ENCODE data around the gene OSCP1.

The OSCP1 gene

DNA sequence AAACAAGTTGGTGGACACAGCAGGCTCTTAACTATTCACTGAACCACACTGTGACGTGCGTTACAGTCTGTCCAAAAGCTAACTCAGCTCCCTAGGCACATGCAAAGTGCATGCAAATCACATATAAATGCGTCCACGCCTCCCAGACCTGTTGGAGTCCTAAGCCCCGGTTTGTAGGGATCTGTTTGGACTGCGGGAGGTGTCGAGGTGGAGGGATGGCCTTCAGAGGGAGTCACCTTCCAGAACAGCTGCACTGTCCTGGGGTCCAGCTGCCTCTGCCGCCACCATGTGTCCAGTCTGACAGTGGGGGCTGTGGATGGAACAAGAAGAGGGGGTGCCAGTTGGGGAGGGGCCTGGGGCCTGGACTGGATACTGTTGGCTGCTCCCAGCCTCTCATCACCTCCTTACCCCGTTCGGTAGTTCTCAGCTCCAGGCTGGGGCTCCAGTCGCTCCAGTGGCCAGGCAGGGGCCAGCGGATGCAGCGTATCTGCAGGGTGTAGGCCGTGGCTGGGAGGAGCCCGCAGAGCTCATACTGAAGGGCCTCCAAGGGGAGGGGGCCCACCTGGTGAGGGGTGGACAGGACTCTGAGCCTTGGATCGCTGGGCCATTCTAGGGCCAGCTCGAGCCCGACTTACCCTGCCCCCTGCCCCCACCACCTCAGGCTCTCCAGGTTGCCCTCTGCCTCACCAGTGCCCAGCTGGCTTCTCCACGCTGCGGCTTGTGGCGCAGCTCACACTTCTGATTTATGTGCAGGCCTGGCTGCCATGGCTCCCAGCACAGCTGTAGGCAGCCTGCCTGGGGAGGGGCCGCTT lies 21.8 kb upstream of the OSCP1 start:
- peak; percentile 16 for DNase-seq

DNA sequence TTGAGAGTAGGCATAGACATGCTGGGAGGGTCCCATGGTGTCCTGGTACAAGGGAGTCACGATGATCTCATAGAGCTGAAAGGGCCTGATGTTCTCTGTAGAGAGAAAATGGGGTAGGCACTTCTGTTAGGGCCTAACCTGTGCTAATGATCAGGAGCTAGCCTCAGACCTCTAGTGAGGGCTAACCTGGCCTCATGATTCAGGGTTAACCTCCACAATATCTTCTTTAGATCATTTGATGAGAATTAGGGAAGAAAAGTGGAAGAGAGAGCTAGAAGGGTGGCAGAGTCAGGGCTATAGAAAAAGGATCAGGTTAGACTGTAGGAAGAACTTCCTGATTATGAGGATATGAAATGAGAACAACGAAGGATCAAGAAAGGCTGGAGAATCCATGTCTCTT lies 18.9 kb upstream of the OSCP1 start:
- DNase-seq, result no peak

DNA sequence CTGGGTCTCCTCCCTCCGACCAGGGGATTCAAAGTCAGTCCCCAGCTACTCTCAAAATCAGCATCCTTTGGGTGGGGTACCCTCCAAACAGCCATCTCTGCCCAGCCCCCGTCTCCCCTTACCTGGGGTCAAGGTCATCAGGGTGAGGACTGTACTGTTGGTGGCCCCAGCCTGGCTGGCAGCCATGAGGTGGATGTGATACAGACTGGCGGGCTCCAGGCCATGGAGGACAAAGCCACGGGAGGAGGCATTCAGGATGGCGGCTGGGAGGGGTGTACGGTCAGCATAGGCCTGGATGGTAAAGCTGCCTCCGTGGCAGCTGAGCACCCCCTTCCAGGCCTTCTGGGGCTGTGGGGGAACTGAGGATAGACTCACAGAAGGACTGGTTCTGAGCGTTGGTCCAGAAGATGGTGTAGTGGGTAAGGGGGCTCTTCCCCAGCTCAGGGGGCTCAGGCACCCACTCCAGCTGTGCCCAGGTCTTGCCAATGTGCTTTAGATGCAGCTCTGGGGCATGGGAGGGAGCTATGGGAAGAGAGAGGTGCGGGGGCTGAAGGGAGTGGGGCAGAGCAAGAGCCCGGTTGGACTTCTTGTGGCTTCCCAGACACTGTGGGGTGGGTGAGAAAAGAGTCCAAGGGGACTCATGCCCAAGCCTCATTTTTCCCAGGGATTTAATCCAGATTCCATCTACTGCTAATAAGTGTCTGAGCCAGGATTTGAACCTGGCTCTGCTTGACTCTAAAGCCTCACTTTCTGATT lies 17.6 kb upstream of the OSCP1 start:
- no peak for DNase-seq

DNA sequence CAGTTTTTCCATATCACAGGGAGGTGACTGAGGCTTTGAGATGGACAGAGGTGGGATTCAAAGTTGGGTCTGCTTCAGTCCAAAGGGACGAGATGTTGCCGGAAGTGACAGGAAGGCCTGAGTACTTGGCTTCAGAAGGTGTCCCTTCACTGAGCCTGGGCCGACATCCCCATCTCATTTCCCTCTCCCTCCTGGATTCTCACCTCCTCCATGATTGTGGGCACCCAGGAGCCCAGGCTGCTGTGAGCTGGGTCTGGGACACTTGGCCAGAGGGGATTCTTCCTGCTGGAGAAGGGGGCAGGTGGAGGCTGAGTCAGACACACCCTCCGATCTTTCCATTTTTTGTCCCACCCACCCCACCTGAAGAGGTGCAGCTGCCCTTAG lies 16.8 kb upstream of the OSCP1 start:
- DNase-seq, result no peak

DNA sequence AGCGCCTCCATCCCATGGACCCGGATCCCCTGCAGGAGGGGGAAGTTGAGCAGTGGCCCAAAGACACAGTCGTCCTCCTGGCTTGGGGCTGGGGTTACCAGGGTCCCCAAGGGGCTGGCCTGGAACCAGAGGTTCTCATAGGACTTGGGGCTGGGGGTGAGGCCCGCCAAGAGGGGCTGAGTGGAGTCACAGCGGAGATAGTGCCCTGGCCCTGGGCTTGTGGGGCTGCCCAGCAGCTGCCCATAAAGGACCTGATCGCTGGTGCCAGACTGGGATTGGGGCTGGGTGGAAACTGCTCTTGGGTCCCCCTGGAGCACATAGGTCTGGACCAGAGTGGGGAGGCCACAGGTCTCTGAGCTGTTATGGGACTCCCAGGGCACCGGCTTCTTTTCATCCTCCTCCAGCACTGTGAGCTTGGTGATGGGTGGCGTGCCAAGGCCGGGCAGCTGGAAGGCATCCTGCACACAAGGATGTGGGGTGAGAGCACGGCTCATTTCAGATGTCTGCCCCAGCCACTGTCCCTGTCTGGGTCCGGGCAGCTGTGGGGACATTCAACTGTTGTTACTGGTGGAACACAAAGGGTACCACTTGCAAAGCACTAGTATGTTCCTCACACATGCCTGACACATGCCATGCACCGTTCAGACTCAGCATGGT lies 16.2 kb upstream of the OSCP1 start:
- DNase-seq, result no peak

DNA sequence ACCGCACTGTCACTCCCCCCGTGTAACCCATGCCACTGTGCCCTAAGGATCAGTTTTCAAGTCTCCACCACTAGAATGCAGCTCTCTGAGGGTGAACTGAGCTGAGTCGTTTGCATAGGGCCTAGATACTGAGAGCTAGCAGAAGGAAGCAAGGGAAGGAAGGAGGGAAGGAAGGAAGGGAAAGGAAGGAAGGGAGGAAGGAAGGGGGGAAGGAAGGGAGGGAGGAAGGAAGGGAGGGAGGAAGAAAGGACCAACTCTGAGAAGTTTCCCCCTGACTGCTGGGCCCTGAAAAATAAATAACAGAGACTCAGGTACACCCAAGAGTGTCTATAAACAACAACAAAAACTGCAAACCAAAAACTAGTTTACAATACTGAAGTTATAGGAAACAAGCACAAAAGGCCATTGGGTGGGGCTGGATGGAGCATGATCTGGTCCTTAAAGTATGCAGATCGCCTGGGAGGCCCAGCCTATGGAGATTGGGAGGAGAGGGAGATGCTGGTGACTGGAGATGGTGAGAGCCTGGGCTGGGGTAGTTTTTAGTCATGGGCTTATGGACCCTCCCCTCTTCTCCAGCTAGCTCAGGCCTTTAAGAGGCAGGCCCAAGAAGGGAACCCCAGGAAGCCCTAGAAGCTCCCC lies 15.6 kb upstream of the OSCP1 start:
- no peak for DNase-seq

DNA sequence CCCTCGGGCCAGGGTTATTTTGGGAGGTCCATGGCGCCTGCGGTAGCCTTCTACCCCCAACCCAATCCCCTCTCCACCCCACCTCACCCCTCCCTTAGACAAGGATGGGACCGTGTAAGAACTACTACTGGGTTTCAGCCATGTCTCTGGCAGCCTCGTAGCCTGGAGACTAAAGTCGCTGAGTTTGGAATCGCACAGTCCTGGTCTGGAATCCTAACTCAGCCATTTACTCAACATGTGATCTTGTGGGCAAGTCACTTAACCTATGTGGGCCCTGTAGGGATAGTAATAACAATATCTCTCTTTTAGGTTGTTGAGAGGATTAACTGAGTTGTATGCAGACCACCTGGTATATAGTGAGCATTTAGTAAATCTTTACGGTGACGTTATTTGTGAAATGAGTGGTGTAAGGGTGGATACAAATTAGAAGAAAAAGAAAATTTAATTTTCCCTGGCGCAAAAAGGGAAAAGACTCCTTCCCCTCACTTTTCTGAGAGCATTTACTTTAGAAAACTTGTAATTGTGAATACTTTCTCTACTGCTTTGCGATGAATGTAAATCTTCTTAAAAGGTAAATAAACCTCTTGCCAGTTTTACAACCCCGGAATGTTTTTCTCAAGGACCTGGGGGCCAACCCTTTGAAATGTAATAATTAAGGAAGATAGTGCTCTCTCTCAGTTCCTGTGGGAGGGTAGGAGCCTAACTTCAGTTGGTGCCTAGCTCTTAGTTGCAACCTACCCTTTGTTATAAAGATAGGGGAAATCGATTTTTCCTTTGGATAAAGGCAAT lies 14.5 kb upstream of the OSCP1 start:
- peak; percentile 77 for DNase-seq

DNA sequence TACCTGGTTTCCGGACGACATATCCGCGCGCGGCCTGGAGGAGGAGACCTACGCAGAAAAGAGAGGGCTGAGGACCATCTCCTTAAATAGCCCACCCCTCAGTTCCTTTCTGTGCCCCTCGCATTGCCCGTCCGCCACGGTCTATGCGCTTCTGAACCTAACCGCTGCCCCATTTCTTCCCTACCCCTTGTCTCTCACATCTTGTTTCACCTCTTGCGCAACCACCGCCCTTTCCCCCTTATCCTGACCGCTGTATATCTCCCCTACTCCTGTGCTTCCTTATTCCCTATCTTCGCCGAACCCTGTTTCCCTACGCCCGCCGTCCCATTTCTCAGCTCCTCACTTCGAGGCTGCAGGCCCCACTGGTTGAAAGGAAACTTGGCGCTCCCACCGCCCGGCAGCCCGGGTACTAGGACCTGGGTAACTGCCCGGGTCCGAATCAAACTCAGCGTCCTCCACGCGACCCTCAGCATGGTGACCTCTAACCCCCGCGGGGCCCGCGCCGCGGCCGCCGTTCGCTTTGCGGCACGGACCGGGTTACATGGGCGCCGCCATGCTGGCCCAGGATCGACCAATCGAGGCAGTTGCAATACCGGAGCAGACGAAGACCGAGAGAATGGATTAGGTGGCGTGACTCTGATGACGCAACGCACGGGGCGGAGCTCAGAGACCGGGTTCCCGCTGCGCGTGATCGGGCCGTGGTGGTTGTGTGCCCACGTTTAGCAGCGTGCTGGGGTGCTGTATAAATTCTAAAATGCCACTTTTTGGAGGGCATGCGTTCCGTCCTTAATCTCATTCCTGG lies 13.8 kb upstream of the OSCP1 start, which contains the start of gene MRPS15:
MRPS15 (minus strand) TSS at position 582 of the 802 bp plus-strand sequence; CDS start at position 473, 109 bp downstream.
- peak; percentile 98 for DNase-seq

DNA sequence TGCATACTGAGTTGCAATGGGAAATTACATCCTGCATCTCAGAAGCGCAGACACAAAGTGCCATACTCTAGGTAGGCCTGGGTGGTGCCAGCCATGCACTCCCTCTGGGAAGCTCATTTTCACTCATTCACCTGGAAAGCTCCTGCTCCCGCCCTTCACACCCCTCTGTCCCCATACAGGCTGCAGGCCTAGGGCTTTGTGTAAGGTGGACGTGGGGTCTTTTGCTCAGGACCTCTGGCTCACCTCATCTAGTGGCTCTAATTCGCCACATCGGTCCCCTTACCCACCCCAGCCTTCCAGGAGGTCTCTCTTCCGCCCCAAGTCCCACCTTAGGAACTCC lies 13.2 kb upstream of the OSCP1 start:
- DNase-seq, result peak; percentile 52

DNA sequence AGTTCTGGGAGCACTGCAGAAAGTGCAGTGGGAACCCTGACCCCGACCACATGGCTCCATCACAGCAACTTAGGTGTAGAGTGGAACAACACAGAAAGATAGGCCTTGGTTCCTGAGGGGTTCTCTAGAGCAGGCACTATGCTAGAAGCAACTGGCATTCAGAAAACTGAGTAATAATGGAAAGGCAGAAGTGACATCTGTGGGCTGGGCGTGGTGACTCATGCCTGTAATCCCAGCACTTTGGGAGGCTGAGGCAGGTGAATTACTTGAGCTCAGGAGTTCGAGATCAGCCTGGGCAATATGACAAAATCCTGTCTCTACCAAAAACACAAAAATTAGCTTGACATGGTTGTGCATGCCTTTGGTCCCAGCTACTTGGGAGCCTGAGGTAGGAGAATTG lies 8.7 kb upstream of the OSCP1 start:
- no peak for DNase-seq

DNA sequence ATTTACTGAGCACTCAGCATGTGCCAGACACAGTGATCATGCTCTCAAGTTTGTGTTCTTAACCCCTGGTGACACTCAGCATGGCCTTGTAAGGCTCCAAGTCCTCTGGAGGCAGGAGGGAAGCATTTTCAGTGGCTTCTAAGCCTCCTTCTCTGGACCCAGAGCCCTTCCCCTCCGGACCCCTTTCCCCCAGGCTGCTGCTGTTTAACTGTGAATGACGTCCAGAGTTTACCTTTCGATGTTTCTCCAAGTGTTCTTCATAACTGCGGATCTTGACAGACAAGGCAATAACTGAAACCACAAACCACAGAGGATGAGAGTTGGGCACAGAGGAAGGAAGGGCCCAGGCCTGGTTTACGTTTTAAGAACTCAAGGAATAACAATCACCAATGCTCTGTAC lies 7.4 kb upstream of the OSCP1 start:
- peak; percentile 51 for DNase-seq

DNA sequence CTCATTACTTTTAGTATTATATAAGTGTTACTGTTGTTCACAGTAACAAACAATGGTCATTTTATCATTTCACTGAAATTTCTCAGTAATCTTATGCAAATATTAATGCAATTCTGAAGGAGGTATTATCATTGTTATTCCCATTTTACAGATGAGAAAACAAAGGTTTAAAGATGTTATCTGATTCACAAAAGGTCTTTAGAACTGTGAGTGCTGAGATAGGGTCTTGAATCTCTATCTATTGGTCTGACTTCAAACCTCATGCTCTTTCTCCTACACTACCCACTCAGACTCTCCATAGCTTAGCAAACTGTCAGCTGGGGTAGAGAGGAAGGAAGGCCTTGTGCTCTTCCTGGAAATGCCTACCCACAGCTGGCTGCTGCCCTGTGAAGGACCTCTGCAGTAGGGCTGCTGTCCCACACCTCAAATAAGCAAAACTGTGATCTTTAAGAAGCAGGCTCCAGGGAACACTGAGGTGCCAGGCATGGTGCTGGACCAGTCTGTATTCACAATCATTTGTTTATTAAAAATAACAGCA lies 6.2 kb upstream of the OSCP1 start:
- DNase-seq, result no peak

DNA sequence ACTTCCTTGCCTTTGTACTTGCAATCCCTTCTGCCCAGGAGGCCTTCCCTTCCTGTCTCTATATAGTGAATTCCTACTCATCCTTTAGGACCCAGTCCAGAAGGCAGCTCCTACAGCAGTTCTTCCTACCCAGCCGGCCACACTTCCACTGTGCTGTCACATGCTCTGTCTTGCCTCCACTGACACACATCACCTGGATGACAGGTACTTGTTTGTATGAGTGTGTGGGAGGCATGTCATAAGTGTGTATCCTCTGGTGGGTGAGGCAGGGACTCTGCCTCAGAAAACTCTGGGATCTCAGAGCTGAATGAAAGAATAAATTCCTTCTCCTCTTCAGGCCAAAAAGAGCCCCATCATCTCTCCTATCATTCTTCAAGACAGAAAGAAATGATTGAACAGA lies 5.1 kb upstream of the OSCP1 start:
- DNase-seq, result no peak

DNA sequence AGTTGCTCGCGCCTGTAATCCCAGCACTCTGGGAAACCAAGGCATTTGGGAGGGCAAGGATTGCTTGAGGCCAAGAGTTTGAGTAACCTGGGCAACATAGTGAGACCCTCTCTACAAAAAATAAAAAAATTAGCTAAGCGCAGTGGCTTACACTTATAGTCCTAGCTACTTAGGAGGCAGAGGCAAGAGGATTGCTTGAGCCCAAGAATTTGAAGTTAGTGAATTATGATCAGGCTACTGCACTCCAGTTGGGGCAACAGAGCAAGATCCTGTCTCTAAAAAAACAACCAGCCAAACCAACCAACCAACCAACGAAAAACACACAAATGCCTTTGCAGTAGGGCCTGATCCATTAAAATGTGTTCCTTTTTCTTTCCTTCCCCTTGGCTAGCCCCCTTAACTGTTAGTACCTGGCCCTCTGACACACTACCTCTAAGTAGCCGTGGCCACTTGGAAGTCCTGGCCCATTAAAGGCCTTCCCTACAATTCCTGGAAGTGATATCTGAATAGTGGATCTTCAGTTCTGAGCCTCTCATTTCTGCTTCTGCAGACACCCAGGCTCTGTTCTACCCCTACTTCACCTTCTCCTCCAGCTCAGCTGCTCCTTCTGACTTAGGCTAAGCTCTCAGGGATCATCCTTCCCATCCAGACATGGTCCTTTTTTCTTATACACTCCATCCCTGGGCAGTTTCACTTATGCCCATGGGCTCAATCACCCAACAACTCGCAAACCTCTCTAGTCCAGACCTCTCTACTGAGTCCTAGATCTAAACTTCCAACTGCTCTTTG lies 3.5 kb upstream of the OSCP1 start:
- DNase-seq, result no peak

DNA sequence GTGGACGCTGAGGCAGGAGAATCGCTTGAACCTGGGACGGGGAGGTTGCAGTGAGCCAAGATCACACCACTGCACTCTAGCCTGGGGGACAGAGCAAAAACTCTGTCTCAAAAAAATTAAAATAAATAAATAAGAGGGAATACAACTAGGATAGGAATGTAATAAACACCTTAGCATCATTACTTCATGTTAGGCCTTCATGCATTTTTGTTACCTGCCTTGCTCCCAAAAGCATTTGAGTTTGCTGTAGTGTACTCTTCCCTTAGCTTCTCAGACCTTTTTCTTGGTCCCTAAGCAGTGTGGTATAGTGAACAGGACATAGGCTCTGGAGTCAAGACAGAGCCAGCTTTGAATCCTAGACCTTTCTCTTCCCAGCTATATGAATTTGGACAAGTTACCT lies 2.8 kb upstream of the OSCP1 start:
- no peak for DNase-seq

DNA sequence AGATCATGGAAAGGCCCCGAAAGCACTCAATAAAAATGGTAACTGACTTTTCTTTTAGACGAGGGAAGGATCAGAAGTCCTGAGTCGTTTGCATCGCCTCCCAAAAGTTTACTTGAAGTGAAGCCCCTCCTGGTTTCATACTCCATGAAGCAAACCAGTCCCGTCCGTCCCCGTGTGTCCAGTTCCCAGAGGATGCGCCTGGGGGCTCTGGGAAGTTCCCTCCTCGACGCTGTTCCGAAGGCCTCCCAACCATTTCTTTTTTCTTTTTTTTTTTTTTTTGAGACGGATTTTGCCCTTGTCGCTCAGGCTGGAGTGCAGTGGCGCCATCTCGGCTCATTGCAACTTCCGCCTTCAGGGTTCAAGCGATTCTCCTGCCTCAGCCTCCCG lies 661 bp upstream of the OSCP1 start:
- no peak for DNase-seq

DNA sequence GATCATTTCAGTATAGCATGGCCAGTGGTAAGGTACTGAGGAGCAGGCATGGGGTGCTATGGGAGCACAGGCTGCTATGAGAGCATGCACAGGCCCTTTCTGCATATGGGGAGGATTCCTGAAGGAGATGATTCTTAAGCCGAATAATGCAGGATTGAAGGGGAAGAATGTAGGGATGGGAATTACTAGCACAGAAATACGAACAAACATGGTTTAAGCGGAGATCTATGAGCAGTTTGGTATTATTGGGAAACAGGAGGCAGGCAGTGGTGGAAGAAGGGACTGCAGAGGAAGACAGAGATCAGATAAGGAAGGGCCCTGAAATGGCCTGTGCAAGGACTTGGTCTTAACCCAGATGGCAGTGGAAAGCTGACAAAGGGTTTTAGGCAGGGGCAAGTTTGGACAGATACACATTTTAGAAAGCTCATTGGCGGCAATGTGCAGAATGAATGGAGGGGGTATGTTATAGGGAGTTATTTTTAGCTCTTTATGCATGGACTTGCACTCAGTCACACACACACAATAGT lies 1.7 kb downstream of the OSCP1 start:
- peak; percentile 13 for DNase-seq

DNA sequence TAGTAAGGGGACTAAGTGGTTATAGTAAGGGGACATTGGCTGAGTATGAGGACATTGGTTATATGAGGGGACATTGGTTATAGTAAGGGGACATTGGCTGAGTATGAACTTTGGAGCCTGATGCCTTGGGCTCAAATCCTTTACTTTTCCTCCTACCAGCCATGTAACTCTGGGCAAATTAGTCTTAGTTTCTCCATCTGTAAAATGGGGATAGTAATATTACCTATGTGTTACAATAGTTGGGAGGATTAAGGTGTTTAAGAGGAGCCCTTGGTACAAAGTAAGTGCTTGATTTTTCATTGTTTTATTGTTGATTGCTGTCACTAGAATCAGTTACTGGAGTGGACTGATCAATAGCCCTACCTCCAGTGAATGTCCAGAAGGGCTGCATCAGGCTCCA lies 2.8 kb downstream of the OSCP1 start:
- DNase-seq, result no peak

DNA sequence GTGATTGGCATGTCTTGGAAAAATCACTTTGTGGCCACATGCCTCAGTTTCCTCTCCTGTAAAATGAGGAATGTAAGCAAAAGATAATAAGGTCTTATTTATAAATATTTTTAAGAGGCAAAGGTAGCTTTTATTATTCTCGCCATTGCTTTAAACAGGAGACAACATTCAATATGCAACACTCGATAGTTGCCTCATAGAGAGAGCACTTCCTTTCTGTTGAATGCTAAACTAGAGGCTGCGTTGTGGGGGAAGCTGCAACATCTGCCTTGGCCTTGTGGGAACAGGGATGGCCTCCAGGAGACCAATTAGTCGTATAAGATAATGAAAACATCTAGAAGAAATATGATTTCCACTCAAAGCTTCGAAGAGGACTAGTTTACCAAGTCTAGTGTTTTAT lies 3.5 kb downstream of the OSCP1 start:
- no peak for DNase-seq

DNA sequence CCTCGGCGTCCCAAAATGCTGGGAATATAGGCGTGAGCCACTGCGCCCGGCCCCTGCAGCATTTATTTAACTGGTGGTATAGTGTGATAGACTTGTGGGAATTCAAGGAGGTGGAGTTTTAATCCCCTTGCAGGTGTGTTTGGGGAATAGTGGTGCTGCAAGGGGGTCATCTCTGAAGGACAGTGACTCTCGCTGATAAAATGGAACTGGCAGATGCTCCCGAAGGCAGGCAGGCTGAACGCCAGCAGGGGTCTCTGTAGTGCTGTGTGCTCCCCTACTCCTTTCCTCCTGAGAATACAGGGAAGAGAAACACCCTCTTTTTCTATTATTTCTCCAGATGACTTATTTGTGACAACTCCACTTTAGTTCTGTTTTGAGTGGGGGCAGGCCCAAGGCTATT lies 4.0 kb downstream of the OSCP1 start:
- peak; percentile 12 for DNase-seq
